KMS-11 (cell line): ENCODE results near the gene DRC7.

ENCODE experiments used
- H2AFZ ChIP-seq: fragments of 200-600 bp; sonication (generic); 2 replicates; pipeline ENCODE4 v1.6.1; 2016; ENCODE audit warnings: antibody characterized with exemption, mixed run types, low read depth
- H3K27ac ChIP-seq: fragments of 200-600 bp; sonication (generic); 2 replicates; pipeline ENCODE4 v1.6.1; 2016; ENCODE audit warnings: mild to moderate bottlenecking, mixed run types
- H3K27me3 ChIP-seq: fragments of 200-600 bp; sonication (generic); 2 replicates; pipeline ENCODE4 v1.6.1; 2017; ENCODE audit warnings: mild to moderate bottlenecking, low read depth, mixed run types, moderate library complexity; ENCODE audit not compliant: insufficient read depth
- H3K36me3 ChIP-seq: fragments of 200-600 bp; sonication (generic); 2 replicates; pipeline ENCODE4 v1.6.1; 2017; ENCODE audit warnings: mild to moderate bottlenecking, mixed run types; ENCODE audit not compliant: insufficient read depth
- H3K4me1 ChIP-seq: fragments of 200-600 bp; sonication (generic); 2 replicates; pipeline ENCODE4 v1.6.1; 2016; ENCODE audit warnings: mild to moderate bottlenecking, low read depth, mixed run types; ENCODE audit not compliant: poor library complexity, severe bottlenecking
- H3K4me2 ChIP-seq: fragments of 200-600 bp; sonication (generic); 2 replicates; pipeline ENCODE4 v1.7.0; 2016; ENCODE audit warnings: mild to moderate bottlenecking, mixed run types
- H3K4me3 ChIP-seq: fragments of 200-600 bp; sonication (generic); IDR thresholded peaks from 2 replicates; pipeline ENCODE4 v1.6.1; 2017; ENCODE audit warnings: low read depth, low read length, mixed read lengths; ENCODE audit not compliant: insufficient read depth
- H3K79me2 ChIP-seq: fragments of 200-600 bp; sonication (generic); 2 replicates; pipeline ENCODE4 v1.6.1; 2016; ENCODE audit warnings: low read depth, mixed run types; ENCODE audit not compliant: insufficient read depth
- H3K9ac ChIP-seq: fragments of 200-600 bp; sonication (generic); 2 replicates; pipeline ENCODE4 v1.6.1; 2016; ENCODE audit warnings: mild to moderate bottlenecking, mixed run types
- H4K20me1 ChIP-seq: fragments of 200-600 bp; sonication (generic); 2 replicates; pipeline ENCODE4 v1.6.1; 2016; ENCODE audit warnings: mild to moderate bottlenecking, mixed run types; ENCODE audit not compliant: insufficient read depth
- TF ChIP-seq, protein P1 (sequence below): fragments of 200-600 bp; sonication (generic); conservative IDR thresholded peaks from 2 replicates; pipeline ENCODE4 v1.6.1; 2017; ENCODE audit warnings: low read depth, mild to moderate bottlenecking, antibody characterized with exemption, low read length, moderate library complexity, mixed read lengths

Gene DRC7

DNA sequence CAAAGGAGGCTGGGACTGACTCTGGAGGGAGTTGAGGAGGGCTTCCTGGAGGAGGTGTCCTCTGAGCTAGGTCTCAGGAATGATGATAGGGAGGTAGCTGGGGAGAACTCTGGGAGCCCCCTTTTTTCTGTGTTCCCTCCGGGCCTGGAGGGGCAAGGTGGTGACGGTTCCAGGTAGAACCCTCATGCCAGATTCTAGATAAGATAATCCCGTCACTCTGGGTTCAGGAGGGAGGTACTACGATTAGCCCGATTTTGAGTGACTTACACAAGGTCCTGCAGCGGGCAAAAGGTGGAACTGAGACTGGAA is 45.2 kb upstream of the DRC7 start:
- Histone ChIP-seq H3K79me2 (no peaks in the 10 kb centered on the region), H3K27ac (no peak overlapping the region), H3K27me3 (no peaks in the 10 kb centered on the region), H2AFZ (no peak overlapping the region), H3K9ac (no peak overlapping the region), H3K4me2 (no peak overlapping the region), H3K36me3 (no peaks in the 10 kb centered on the region), H4K20me1 (no peaks in the 10 kb centered on the region), H3K4me3 (no peak overlapping the region), H3K4me1 (peaks cover 13% of the 10 kb centered on the region)
- TF ChIP-seq, protein P1, sequence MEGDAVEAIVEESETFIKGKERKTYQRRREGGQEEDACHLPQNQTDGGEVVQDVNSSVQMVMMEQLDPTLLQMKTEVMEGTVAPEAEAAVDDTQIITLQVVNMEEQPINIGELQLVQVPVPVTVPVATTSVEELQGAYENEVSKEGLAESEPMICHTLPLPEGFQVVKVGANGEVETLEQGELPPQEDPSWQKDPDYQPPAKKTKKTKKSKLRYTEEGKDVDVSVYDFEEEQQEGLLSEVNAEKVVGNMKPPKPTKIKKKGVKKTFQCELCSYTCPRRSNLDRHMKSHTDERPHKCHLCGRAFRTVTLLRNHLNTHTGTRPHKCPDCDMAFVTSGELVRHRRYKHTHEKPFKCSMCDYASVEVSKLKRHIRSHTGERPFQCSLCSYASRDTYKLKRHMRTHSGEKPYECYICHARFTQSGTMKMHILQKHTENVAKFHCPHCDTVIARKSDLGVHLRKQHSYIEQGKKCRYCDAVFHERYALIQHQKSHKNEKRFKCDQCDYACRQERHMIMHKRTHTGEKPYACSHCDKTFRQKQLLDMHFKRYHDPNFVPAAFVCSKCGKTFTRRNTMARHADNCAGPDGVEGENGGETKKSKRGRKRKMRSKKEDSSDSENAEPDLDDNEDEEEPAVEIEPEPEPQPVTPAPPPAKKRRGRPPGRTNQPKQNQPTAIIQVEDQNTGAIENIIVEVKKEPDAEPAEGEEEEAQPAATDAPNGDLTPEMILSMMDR, result no peak

DNA sequence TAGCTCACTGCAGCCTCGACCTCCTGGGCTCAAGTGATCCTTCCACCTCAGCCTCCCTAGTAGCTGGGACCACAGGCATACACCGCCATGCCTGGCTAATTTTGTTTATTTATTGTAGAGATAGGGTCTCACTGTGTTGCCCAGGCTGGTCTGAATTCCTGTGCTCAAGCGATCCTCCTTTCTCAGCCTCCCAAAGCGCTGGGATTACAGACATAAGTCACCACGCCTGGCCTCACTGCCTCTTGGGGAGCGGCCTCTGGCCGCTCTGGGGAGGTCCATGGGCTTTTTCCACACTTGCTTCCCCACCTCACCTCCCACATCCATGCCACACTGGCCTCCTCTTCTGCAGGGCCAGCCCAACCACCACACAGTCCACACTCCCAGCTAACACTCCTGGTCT is 44.8 kb upstream of the DRC7 start:
- Histone ChIP-seq H3K4me3 (no peak overlapping the region), H3K79me2 (no peaks in the 10 kb centered on the region), H3K27ac (no peak overlapping the region), H3K27me3 (no peaks in the 10 kb centered on the region), H3K4me1 (peaks cover 13% of the 10 kb centered on the region), H3K9ac (no peak overlapping the region), H3K4me2 (no peak overlapping the region), H2AFZ (no peak overlapping the region), H4K20me1 (no peaks in the 10 kb centered on the region), H3K36me3 (no peaks in the 10 kb centered on the region)
- TF ChIP-seq, protein P1, result no peak

DNA sequence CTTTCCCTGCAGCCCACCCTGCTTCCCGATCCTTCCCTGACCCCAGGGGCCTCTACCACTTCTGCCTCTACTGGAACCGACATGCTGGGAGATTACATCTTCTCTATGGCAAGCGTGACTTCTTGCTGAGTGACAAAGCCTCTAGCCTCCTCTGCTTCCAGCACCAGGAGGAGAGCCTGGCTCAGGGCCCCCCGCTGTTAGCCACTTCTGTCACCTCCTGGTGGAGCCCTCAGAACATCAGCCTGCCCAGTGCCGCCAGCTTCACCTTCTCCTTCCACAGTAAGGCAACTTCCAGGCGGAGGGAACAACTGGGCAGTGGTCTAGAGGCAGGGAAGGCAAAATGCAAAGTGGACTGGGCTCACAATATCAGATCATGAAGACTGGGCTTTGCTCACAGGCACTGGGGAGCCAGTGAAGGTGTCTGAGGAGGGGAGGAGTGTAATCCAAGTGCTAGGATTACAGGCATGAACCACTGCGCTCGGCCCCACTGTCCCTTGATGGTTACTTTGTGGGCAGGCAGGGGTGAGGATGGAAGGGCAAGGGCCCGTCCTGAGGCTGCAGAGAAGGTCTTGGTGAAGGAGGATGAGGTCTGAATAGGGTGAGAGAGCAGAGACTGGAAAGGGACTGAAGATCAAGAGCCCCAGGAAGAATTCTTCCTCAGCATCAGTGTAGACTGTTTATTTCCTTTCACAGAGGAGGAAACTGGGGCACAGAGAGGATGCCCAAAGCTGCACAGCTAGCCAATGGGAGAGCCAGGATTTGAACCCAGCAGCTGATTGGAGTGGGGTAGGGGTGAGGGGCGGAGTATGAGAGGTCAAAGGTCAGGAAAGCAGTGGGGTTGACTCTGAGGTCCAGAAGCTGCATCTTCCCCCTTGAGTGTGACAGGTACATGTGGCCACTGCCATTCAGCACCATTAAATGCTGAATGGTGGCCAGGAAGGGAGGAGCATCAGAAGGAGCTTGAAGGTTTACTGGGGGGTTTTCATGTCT is 43.0 kb upstream of the DRC7 start:
- Histone ChIP-seq H2AFZ (no peak overlapping the region), H3K4me3 (no peak overlapping the region), H4K20me1 (no peaks in the 10 kb centered on the region), H3K27me3 (no peaks in the 10 kb centered on the region), H3K79me2 (no peaks in the 10 kb centered on the region), H3K4me2 (no peak overlapping the region), H3K36me3 (no peaks in the 10 kb centered on the region), H3K27ac (no peak overlapping the region), H3K4me1 (peaks cover 13% of the 10 kb centered on the region), H3K9ac (no peak overlapping the region)
- TF ChIP-seq, protein P1, result no peak

DNA sequence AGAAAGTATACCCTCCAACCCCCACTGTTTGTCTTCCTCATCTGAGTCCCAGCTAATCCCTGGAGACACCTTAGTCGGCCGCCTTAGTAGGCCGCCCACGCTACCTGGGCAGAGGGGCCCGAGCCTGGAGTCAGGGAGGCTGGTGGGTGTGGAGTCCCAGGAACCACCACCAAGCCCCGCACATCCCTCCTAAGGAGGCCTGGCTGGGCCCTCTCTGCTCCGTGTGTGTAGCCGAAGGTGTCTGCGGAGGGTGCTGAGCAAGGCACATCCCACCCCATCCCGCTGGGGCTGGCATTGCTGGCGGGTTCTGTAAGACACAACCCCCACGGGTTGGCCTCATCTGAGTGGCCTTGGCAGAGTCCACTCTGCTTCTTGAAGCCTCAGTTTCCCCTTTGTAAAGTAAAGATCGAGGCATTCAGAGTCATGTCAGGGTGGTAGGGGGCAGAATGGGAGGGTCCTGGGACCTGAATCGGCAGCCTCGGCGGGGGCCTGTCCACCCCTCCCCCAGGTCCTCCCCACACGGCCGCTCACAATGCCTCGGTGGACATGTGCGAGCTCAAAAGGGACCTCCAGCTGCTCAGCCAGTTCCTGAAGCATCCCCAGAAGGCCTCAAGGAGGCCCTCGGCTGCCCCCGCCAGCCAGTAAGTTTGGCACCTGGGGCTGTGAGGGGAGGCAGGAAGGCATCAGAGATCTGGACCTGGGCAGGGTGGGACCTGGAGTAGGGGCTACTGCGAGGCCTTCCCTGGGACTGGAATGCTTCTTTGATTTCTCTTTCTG is 41.7 kb upstream of the DRC7 start:
- H3K4me1 ChIP-seq, result peaks cover 11% of the 10 kb centered on the region
- no peak overlapping the region for H2AFZ ChIP-seq
- H3K4me2 ChIP-seq, result no peak overlapping the region
- H3K27me3 ChIP-seq, result no peaks in the 10 kb centered on the region
- no peak overlapping the region for H3K9ac ChIP-seq
- no peaks in the 10 kb centered on the region for H4K20me1 ChIP-seq
- H3K36me3 ChIP-seq, result no peaks in the 10 kb centered on the region
- no peaks in the 10 kb centered on the region for H3K79me2 ChIP-seq
- no peak overlapping the region for H3K4me3 ChIP-seq
- no peak overlapping the region for H3K27ac ChIP-seq
- TF ChIP-seq, protein P1, result no peak
